GM12878 (cell line): ENCODE measurements around the gene WHRN. TPM values are rescaled to one million over a fixed set of nuclear protein-coding genes. Genes with fewer than 3 reads are reported as not detected.

Experiments used
- ATF2 ChIP-seq: IDR thresholded peaks from 2 replicates; pipeline ENCODE4 v1.6.1; 2012; ENCODE audit warnings: low read length, inconsistent platforms
- BHLHE40 ChIP-seq, 2 experiments: fragments of 450-650 bp in 1 of 2; IDR thresholded peaks; 2 replicates each; pipeline ENCODE4 v1.6.1; 2011 to 2017; ENCODE audit warnings: low read depth in 2 of 2, borderline replicate concordance in 1 of 2, improper control_type of control experiment in 1 of 2, low read length in 1 of 2, mild to moderate bottlenecking in 1 of 2
- HDGF ChIP-seq: fragments of 450-650 bp; IDR thresholded peaks from 2 replicates; pipeline ENCODE4 v1.6.1; 2016; ENCODE audit warnings: antibody characterized with exemption
- MEF2A ChIP-seq: IDR thresholded peaks from 2 replicates; pipeline ENCODE4 v1.6.1; 2011; ENCODE audit warnings: low read depth, mild to moderate bottlenecking, low read length, moderate library complexity; ENCODE audit not compliant: insufficient read depth
- PBX3 ChIP-seq: IDR thresholded peaks from 2 replicates; pipeline ENCODE4 v1.6.1; 2011; ENCODE audit warnings: mild to moderate bottlenecking, low read depth, low read length, moderate library complexity; ENCODE audit not compliant: insufficient replicate concordance
- POLR2AphosphoS2 ChIP-seq: IDR thresholded peaks from 2 replicates; pipeline ENCODE4 v1.6.1; 2011; ENCODE audit warnings: low read depth, mild to moderate bottlenecking, low read length, improper control_type of control experiment, moderate library complexity
- RELA ChIP-seq: fragments of 450-650 bp; IDR thresholded peaks from 2 replicates; pipeline ENCODE4 v1.8.0; 2014; ENCODE audit warnings: borderline replicate concordance; ENCODE audit not compliant: partially characterized antibody
- SKIL ChIP-seq: fragments of 450-650 bp; IDR thresholded peaks from 2 replicates; pipeline ENCODE4 v1.6.1; 2017; ENCODE audit warnings: mild to moderate bottlenecking, low read depth, inconsistent platforms; ENCODE audit not compliant: poor library complexity, severe bottlenecking
- STAT1 ChIP-seq: fragments of 450-650 bp; conservative IDR thresholded peaks from 2 replicates; pipeline ENCODE4 v1.6.1; 2014; ENCODE audit warnings: antibody characterized with exemption, mild to moderate bottlenecking
- SUZ12 ChIP-seq: fragments of 200-600 bp; sonication (generic); IDR thresholded peaks from one replicate; pipeline ENCODE4 v1.6.1; 2018; ENCODE audit warnings: antibody characterized with exemption, mild to moderate bottlenecking; ENCODE audit not compliant: unreplicated experiment
- TBL1XR1 ChIP-seq: IDR thresholded peaks from 2 replicates; pipeline ENCODE4 v1.6.1; 2012; ENCODE audit warnings: low read depth, low read length, improper control_type of control experiment
- USF1 ChIP-seq: IDR thresholded peaks from 2 replicates; pipeline ENCODE4 v1.6.1; 2011; ENCODE audit warnings: borderline replicate concordance, low read depth, mild to moderate bottlenecking, moderate library complexity, mixed read lengths, low read length; ENCODE audit not compliant: insufficient read depth; ENCODE audit errors: extremely low read length
- ZNF24 ChIP-seq: fragments of 450-650 bp; IDR thresholded peaks from 2 replicates; pipeline ENCODE4 v1.6.1; 2017; ENCODE audit warnings: antibody characterized with exemption, mild to moderate bottlenecking
- ZNF687 ChIP-seq: fragments of 450-650 bp; IDR thresholded peaks from 2 replicates; pipeline ENCODE4 v1.6.1; 2017; ENCODE audit warnings: mild to moderate bottlenecking, moderate library complexity
- polyA plus RNA-seq, 11 experiments: library from polyadenylated mRNA; depleted of rRNA in 4 of 11; unstranded in 6 of 11; stranded (reverse) in 5 of 11; fragments of >200 nt; fragmentation: Nextera tagmentation in 4 of 11; fragmentation: Illumina TruSeq in 1 of 11; extraction: Ambion mirVana in 4 of 11; extraction: Trizol in 1 of 11; gene quantifications; 1 replicate in 1 of 11; 2 replicates in 10 of 11; pipeline versions ENCODE4 v1.2.1 to v1.2.3, GENCODE V29; 2011 to 2016; ENCODE audit warnings: inconsistent platforms in 2 of 11, missing spikeins in 2 of 11, low read depth in 1 of 11
- total RNA-seq, 4 experiments: library from RNA; depleted of rRNA in 3 of 4; stranded (reverse); fragments of >200 nt in 3 of 4; fragmentation: Illumina TruSeq in 1 of 4; extraction: Trizol in 1 of 4; gene quantifications; 2 replicates each; pipeline versions ENCODE4 v1.2.1 to v1.2.3, GENCODE V29; 2013 to 2021

Gene WHRN
- total and polyA plus RNA-seq, 10 of the 15 experiments (the other 5 are each of a cell fraction or from before 2014, with no cell fraction given) = 0.04 to 18.2 (median 0.68) TPM; not detected in 1

- peak; percentile 49; the same call in 1 of the 2 replicates for TF ChIP-seq HDGF
- 0 out of 2 replicates have a peak, but pooled peaks have one; percentile 48 for TF ChIP-seq ZNF24
- TF ChIP-seq POLR2AphosphoS2 = no peak
- TF ChIP-seq MEF2A = peak; percentile 66; the same call in 1 of the 2 replicates
- no peak for TF ChIP-seq ATF2
- no peak for TF ChIP-seq RELA
- no peak for TF ChIP-seq USF1
- no peak for TF ChIP-seq STAT1
- no peak for TF ChIP-seq PBX3
- no peak for TF ChIP-seq SUZ12
- TF ChIP-seq TBL1XR1 = no peak; the same call in 1 of the 2 replicates
- peak; percentile 68 for TF ChIP-seq SKIL
- TF ChIP-seq BHLHE40 (IDR thresholded peaks at IDR 0.05; ENCODE audit: borderline replicate concordance in 1 of 2, low read depth in 2 of 2, low read length in 1 of 2) = peak in 1 of 2 experiments; percentile 33; a peak in 1 of 4 replicates
- TF ChIP-seq ZNF687 = peak; percentile 42
Observed at GRCh38 chr9:114366334-114367128, 138.7 kb downstream of the WHRN start (continued).
